ENCODE results near the gene CIC.

GRCh38 chr19:42313096-42313839 is 44.2 kb downstream of the CIC start, which contains the start of gene TMEM145:
- TF ChIP-seq CTCF (IDR thresholded peaks at IDR 0.05) (no peak), POLR2A (IDR thresholded peaks at IDR 0.05) (no peak)

Data from lower leg skin (tissue), 3 donors.